Measurements from ENCODE around the gene BPIFB4.
"Not testable (repeated sequence)": the region's sequence is repeated elsewhere in the genome, so short reads cannot be mapped to it uniquely, and the experiment has no call there.

Gene BPIFB4

GRCh38 chr20:33091147-33091546 lies 11.7 kb downstream of the BPIFB4 start:
- DNase-seq, result no peak

- no peak for DNase-seq
Measured at GRCh38 chr20:33091693-33092092, 12.2 kb downstream of the BPIFB4 start.

- DNase-seq, result no peak
Measured at GRCh38 chr20:33092361-33092760, 12.9 kb downstream of the BPIFB4 start.

GRCh38 chr20:33093074-33093473 lies 13.6 kb downstream of the BPIFB4 start:
- no peak for DNase-seq

GRCh38 chr20:33093582-33093981 lies 14.1 kb downstream of the BPIFB4 start:
- DNase-seq, result no peak

- DNase-seq, result no peak
Measured at GRCh38 chr20:33095249-33095648, 15.8 kb downstream of the BPIFB4 start.

- DNase-seq, result peak; percentile 58
Measured at GRCh38 chr20:33095902-33096584, 16.6 kb downstream of the BPIFB4 start.

GRCh38 chr20:33097001-33097400 lies 17.6 kb downstream of the BPIFB4 start:
- DNase-seq, result no peak

- DNase-seq, result no peak
Measured at GRCh38 chr20:33099843-33100538, 20.5 kb downstream of the BPIFB4 start.

- DNase-seq, result no peak
Measured at GRCh38 chr20:33103556-33103955, 24.1 kb downstream of the BPIFB4 start.

- DNase-seq, result no peak
Measured at GRCh38 chr20:33104336-33104735, 24.9 kb downstream of the BPIFB4 start.

GRCh38 chr20:33105316-33105924 lies 26.0 kb downstream of the BPIFB4 start:
- no peak for DNase-seq

- not testable (repeated sequence) for DNase-seq
Measured at GRCh38 chr20:33106058-33106620, 26.7 kb downstream of the BPIFB4 start.

GRCh38 chr20:33108661-33109060 lies 29.2 kb downstream of the BPIFB4 start:
- DNase-seq, result no peak

GRCh38 chr20:33110147-33110825 lies 30.8 kb downstream of the BPIFB4 start:
- no peak for DNase-seq

- no peak for DNase-seq
Measured at GRCh38 chr20:33111306-33111705, 31.9 kb downstream of the BPIFB4 start.

- DNase-seq, result no peak
Measured at GRCh38 chr20:33112547-33113386, 33.3 kb downstream of the BPIFB4 start.

- DNase-seq, result no peak
Measured at GRCh38 chr20:33113387-33113908, 34.0 kb downstream of the BPIFB4 start.

- not testable (repeated sequence) for DNase-seq
Measured at GRCh38 chr20:33115501-33115900, 36.1 kb downstream of the BPIFB4 start.

- DNase-seq, result no peak
Measured at GRCh38 chr20:33119725-33120720, 40.6 kb downstream of the BPIFB4 start.

GRCh38 chr20:33120934-33121333 lies 41.5 kb downstream of the BPIFB4 start:
- DNase-seq, result no peak

Data from stimulated activated CD8-positive, alpha-beta memory T cell treated with anti-CD3 and anti-CD28 coated beads, Interleukin-4, amount 100 ng/mL, for 48 hours (primary cell).